Measurements from ENCODE around the gene RNU1-3. TPM values are rescaled to one million over a fixed set of nuclear protein-coding genes. Genes with fewer than 3 reads are reported as not detected.
"Not testable (repeated sequence)": the region's sequence is repeated elsewhere in the genome, so short reads cannot be mapped to it uniquely, and the experiment has no call there.

Gene RNU1-3
- total RNA-seq, 6 experiments from 2014 or later: 1,191 to 2,394 (median 1,819) TPM

- Mint-ChIP-seq H3K27me3 (ENCODE audit: insufficient read depth) (no peaks in the 10 kb centered on the region), H3K27ac (no peak overlapping the region), H3K36me3 (ENCODE audit: low read depth) (peaks cover 12% of the 10 kb centered on the region), H3K4me3 (no peak overlapping the region), H3K4me1 (ENCODE audit: low read depth) (no peaks in the 10 kb centered on the region), H3K9me3 (no peaks in the 10 kb centered on the region)
- DNase-seq: no peak
- TF ChIP-seq CTCF (IDR thresholded peaks at IDR 0.05): peak; percentile 78
These were observed 45.5 kb downstream of the RNU1-3 start for GRCh38 chr1:16621300-16621658.

GRCh38 chr1:16619803-16620501 lies 46.8 kb downstream of the RNU1-3 start:
- not testable (repeated sequence) for H3K9me3 Mint-ChIP-seq

GRCh38 chr1:16618719-16619118 lies 48.0 kb downstream of the RNU1-3 start:
- Mint-ChIP-seq H3K4me3 (no peak overlapping the region), H3K4me1 (ENCODE audit: low read depth) (no peaks in the 10 kb centered on the region), H3K9me3 (no peaks in the 10 kb centered on the region), H3K36me3 (ENCODE audit: low read depth) (no peaks in the 10 kb centered on the region), H3K27ac (no peak overlapping the region), H3K27me3 (ENCODE audit: insufficient read depth) (no peaks in the 10 kb centered on the region)
- peak; percentile 21 for TF ChIP-seq CTCF (IDR thresholded peaks at IDR 0.05)
- DNase-seq: no peak

More at GRCh38 chr1:16619803-16620501, 46.8 kb downstream of the RNU1-3 start:
- not testable (repeated sequence) for H3K4me3 Mint-ChIP-seq; DNase-seq; H3K36me3 Mint-ChIP-seq (ENCODE audit: low read depth); H3K4me1 Mint-ChIP-seq (ENCODE audit: low read depth); H3K27ac Mint-ChIP-seq; H3K27me3 Mint-ChIP-seq (ENCODE audit: insufficient read depth)

- no peak for TF ChIP-seq CTCF (IDR thresholded peaks at IDR 0.05)
- no peak overlapping the region for H3K4me3 Mint-ChIP-seq
- H3K27me3 Mint-ChIP-seq (ENCODE audit: insufficient read depth): no peaks in the 10 kb centered on the region
- no peaks in the 10 kb centered on the region for H3K4me1 Mint-ChIP-seq (ENCODE audit: low read depth)
- H3K27ac Mint-ChIP-seq: no peak overlapping the region
- no peaks in the 10 kb centered on the region for H3K36me3 Mint-ChIP-seq (ENCODE audit: low read depth)
- no peaks in the 10 kb centered on the region for H3K9me3 Mint-ChIP-seq
- DNase-seq: no peak
These were observed 48.8 kb downstream of the RNU1-3 start for GRCh38 chr1:16617778-16618580.

- Mint-ChIP-seq H3K4me1 (ENCODE audit: low read depth) (no peaks in the 10 kb centered on the region), H3K27ac (no peak overlapping the region), H3K9me3 (no peaks in the 10 kb centered on the region), H3K4me3 (no peak overlapping the region), H3K36me3 (ENCODE audit: low read depth) (no peaks in the 10 kb centered on the region), H3K27me3 (ENCODE audit: insufficient read depth) (no peaks in the 10 kb centered on the region)
- TF ChIP-seq CTCF (IDR thresholded peaks at IDR 0.05): no peak
- DNase-seq: no peak
These were observed 49.6 kb downstream of the RNU1-3 start for GRCh38 chr1:16617114-16617631.

Other genes starting within 250 kb of the RNU1-3 start
- under 1 TPM in 1 of 6 experiments, not detected in 5; 0.07 TPM for gene SPATA21, start 229.5 kb downstream of the RNU1-3 start, total RNA-seq (2021; fragmentation: NEBNext Ultra II Directional; extraction: Animal tissue kit (Norgen Biotek cat#: 25700))
- 10 to 100 TPM; 55.6 to 73.1 (median 62.8) TPM for gene NECAP2, start 226.2 kb downstream of the RNU1-3 start, total RNA-seq (2021; fragmentation: NEBNext Ultra II Directional; extraction: Animal tissue kit (Norgen Biotek cat#: 25700))
- gene RNU1-1, start 152.7 kb downstream of the RNU1-3 start, total RNA-seq (2021; fragmentation: NEBNext Ultra II Directional; extraction: Animal tissue kit (Norgen Biotek cat#: 25700)): 1,000 to 10,000 TPM; 1,191 to 2,394 (median 1,819) TPM
- gene NBPF1, start 53.4 kb downstream of the RNU1-3 start, total RNA-seq (2021; fragmentation: NEBNext Ultra II Directional; extraction: Animal tissue kit (Norgen Biotek cat#: 25700)): 10 to 100 TPM; 37.0 to 43.3 (median 39.0) TPM
- 1,000 to 10,000 TPM; 1,191 to 2,394 (median 1,819) TPM for gene RNU1-4, start 73.6 kb upstream of the RNU1-3 start, total RNA-seq (2021; fragmentation: NEBNext Ultra II Directional; extraction: Animal tissue kit (Norgen Biotek cat#: 25700))
- 1,000 to 10,000 TPM; 1,191 to 2,394 (median 1,819) TPM for gene RNU1-2, start 229.0 kb upstream of the RNU1-3 start, total RNA-seq (2021; fragmentation: NEBNext Ultra II Directional; extraction: Animal tissue kit (Norgen Biotek cat#: 25700))